GM10248 (cell line): ENCODE data around the gene SMCHD1.
"Not testable (repeated sequence)": the region's sequence is repeated elsewhere in the genome, so short reads cannot be mapped to it uniquely, and the experiment has no call there.

ENCODE experiments used
- CTCF ChIA-PET: fragments of 300-600 bp; sonication (Branson Sonifier 250); formaldehyde crosslinking; extraction: SDS; loops from one replicate; lab custom pipeline; 2021; ENCODE audit warnings: antibody characterized with exemption; lab: Yijun Ruan, JAX
- POLR2A ChIA-PET: fragments of 350-650 bp; sonication (Branson Sonifier 250); formaldehyde crosslinking; extraction: SDS; loops from one replicate; lab custom pipeline; 2020; ENCODE audit warnings: antibody characterized with exemption; lab: Yijun Ruan, JAX
- DNase-seq: peaks from one replicate; pipeline ENCODE4 v3.0.0; 2012; ENCODE audit errors: extremely low spot score
- CTCF ChIP-seq: IDR thresholded peaks from 2 replicates; pipeline ENCODE4 v1.5.1; 2012; ENCODE audit warnings: mild to moderate bottlenecking, low read depth; ENCODE audit errors: extremely low read depth, missing control alignments, control extremely low read depth

Gene SMCHD1

GRCh38 chr18:2662990-2663389 is 7.5 kb downstream of the SMCHD1 start:
- ChIA-PET POLR2A (no interaction called here), CTCF (no interaction called here)
- no peak for TF ChIP-seq CTCF
- no peak for DNase-seq

- no peak for TF ChIP-seq CTCF
- DNase-seq, result no peak
- POLR2A ChIA-PET, result no interaction called here
- CTCF ChIA-PET, result interaction anchor here (0.9 to 1.9 kb wide), 2 partner anchors 9 to 13 kb away, joined by 3 to 6 read pairs; no protein-coding TSS in a partner anchor
These were observed 16.9 kb downstream of the SMCHD1 start for GRCh38 chr18:2672410-2672809.

- ChIA-PET POLR2A (no interaction called here), CTCF (interaction anchor here (0.9 to 1.9 kb wide), 2 partner anchors 9 to 13 kb away, joined by 3 to 6 read pairs; no protein-coding TSS in a partner anchor)
- no peak for DNase-seq
- TF ChIP-seq CTCF, result no peak
These were observed 17.3 kb downstream of the SMCHD1 start for GRCh38 chr18:2672872-2673271.

- CTCF ChIA-PET, DNase-seq, POLR2A ChIA-PET: not testable (repeated sequence)
These were observed 23.4 kb downstream of the SMCHD1 start for GRCh38 chr18:2678933-2679332.

GRCh38 chr18:2680216-2680792 is 24.8 kb downstream of the SMCHD1 start:
- ChIA-PET CTCF (interaction anchor here (0.9 to 2.5 kb wide), 5 partner anchors 10 to 253 kb away, joined by 3 to 10 read pairs (median 4); no protein-coding TSS in a partner anchor), POLR2A (no interaction called here)
- DNase-seq, result no peak
- TF ChIP-seq CTCF, result no peak

- CTCF ChIA-PET, result interaction anchor here (0.8 to 2.5 kb wide), 5 partner anchors 9 to 71 kb away, joined by 3 to 10 read pairs (median 3); no protein-coding TSS in a partner anchor
- TF ChIP-seq CTCF, result no peak
- POLR2A ChIA-PET, result no interaction called here
- no peak for DNase-seq
These were observed 26.6 kb downstream of the SMCHD1 start for GRCh38 chr18:2681993-2682603.

- no peak for DNase-seq
- ChIA-PET CTCF (interaction anchor here (0.6 to 1.4 kb wide), 2 partner anchors 8 to 56 kb away, joined by 3 read pairs; no protein-coding TSS in a partner anchor), POLR2A (no interaction called here)
- no peak for TF ChIP-seq CTCF
These were observed 27.5 kb downstream of the SMCHD1 start for GRCh38 chr18:2683055-2683454.
